A549 (cell line): ENCODE data around the gene MYO18B. TPM values are rescaled to one million over a fixed set of nuclear protein-coding genes. Genes with fewer than 3 reads are reported as not detected.

Experiments
- ATAC-seq, 2 experiments: fragments of 200-7000 bp in 1 of 2; fragments of >200 bp in 1 of 2; cut with Nextera tagmentation in 1 of 2; cut with Tn5 transposase in 1 of 2; 3 replicates each; pipeline versions ENCODE4 v1.8.0 to v1.9.1; 2018 to 2020; ENCODE audit warnings: mild to moderate bottlenecking in 1 of 2, moderate library complexity in 1 of 2
- CTCF ChIA-PET: fragments of 300-600 bp; sonication (Branson Sonifier 250); formaldehyde crosslinking; extraction: SDS; loops from one replicate; lab custom pipeline; 2021; ENCODE audit warnings: antibody characterized with exemption, inconsistent platforms; lab: Yijun Ruan, JAX
- POLR2A ChIA-PET: fragments of 350-600 bp; formaldehyde crosslinking; extraction: SDS; loops from one replicate; lab custom pipeline; 2021; ENCODE audit warnings: antibody characterized with exemption, inconsistent platforms; lab: Yijun Ruan, JAX
- DNase-seq, 2 experiments: peaks; one replicate each; pipeline versions ENCODE4 v3.0.0 to v3.0.0-alpha.2; 2011 to 2016; ENCODE audit warnings: low read depth in 1 of 2, low spot score in 1 of 2
- FAIRE-seq: peaks from 2 replicates; lab custom pipeline; 2011; peaks lifted over from hg19 to GRCh38; lab: Jason Lieb, UNC
- H3K27ac ChIP-seq, 2 experiments: fragments of >200 bp; sonication (Bioruptor Twin); formaldehyde crosslinking; 3 replicates each; pipeline ENCODE4 v1.5.1; 2016 to 2017
- H3K4me1 ChIP-seq: fragments of >200 bp; sonication (Bioruptor Twin); formaldehyde crosslinking; 3 replicates; pipeline ENCODE4 v1.6.1; 2016
- H3K4me2 ChIP-seq: fragments of >200 bp; sonication (Bioruptor Twin); formaldehyde crosslinking; 3 replicates; pipeline ENCODE4 v1.6.1; 2016
- H3K4me3 ChIP-seq: fragments of >200 bp; sonication (Bioruptor Twin); formaldehyde crosslinking; 3 replicates; pipeline ENCODE4 v1.5.1; 2016
- H3K9me3 ChIP-seq: fragments of >200 bp; sonication (Bioruptor Twin); formaldehyde crosslinking; 3 replicates; pipeline ENCODE4 v1.6.1; 2016
- CBX2 ChIP-seq: fragments of 200-600 bp; sonication (generic); IDR thresholded peaks from 2 replicates; pipeline ENCODE4 v1.6.1; 2016; ENCODE audit warnings: low read depth, mild to moderate bottlenecking, borderline replicate concordance
- CEBPB ChIP-seq, 2 experiments: fragments of >200 bp in 1 of 2; sonication (Bioruptor Twin) in 1 of 2; formaldehyde crosslinking in 1 of 2; IDR thresholded peaks; 2 replicates each; pipeline ENCODE4 v1.6.1; 2012 to 2016
- FOSL2 ChIP-seq, 2 experiments: fragments of 450-650 bp in 1 of 2; fragments of >200 bp in 1 of 2; sonication (Bioruptor Twin) in 1 of 2; formaldehyde crosslinking; IDR thresholded peaks; 2 replicates each; pipeline versions ENCODE4 v1.5.0 to v1.6.1; 2016 to 2020; ENCODE audit warnings: mild to moderate bottlenecking in 1 of 2, moderate library complexity in 1 of 2
- HOXB5 ChIP-seq: fragments of 250-450 bp; sonication (Bioruptor Pico); IDR thresholded peaks from 2 replicates; pipeline ENCODE4 v1.5.0; 2020; ENCODE audit warnings: mild to moderate bottlenecking, moderate library complexity
- JUNB ChIP-seq: fragments of >200 bp; sonication (Bioruptor Twin); formaldehyde crosslinking; IDR thresholded peaks from 2 replicates; pipeline ENCODE4 v1.6.1; 2016
- NFE2L2 ChIP-seq: fragments of 150-350 bp; conservative IDR thresholded peaks from 2 replicates; pipeline ENCODE4 v1.6.1; 2014; ENCODE audit warnings: low read length
- PHF8 ChIP-seq: fragments of 200-600 bp; sonication (generic); IDR thresholded peaks from 2 replicates; pipeline ENCODE4 v1.6.1; 2016; ENCODE audit warnings: low read depth, mild to moderate bottlenecking, antibody characterized with exemption, moderate library complexity, borderline replicate concordance
- RARB ChIP-seq: fragments of 250-450 bp; sonication (Bioruptor Pico); IDR thresholded peaks from 2 replicates; pipeline ENCODE4 v1.8.0; 2021; ENCODE audit warnings: mild to moderate bottlenecking, moderate library complexity
- RCOR1 ChIP-seq: fragments of 150-350 bp; IDR thresholded peaks from 2 replicates; pipeline ENCODE4 v1.6.1; 2014; ENCODE audit warnings: antibody characterized with exemption, low read length, low read depth
- RFX5 ChIP-seq: fragments of 450-650 bp; IDR thresholded peaks from 2 replicates; pipeline ENCODE4 v1.7.1; 2014; ENCODE audit warnings: antibody characterized with exemption, mild to moderate bottlenecking, moderate library complexity
- ZC3H11A ChIP-seq: fragments of 450-650 bp; IDR thresholded peaks from 2 replicates; pipeline ENCODE4 v1.6.1; 2014; ENCODE audit warnings: antibody characterized with exemption, mild to moderate bottlenecking
- ZFP36 ChIP-seq: fragments of 450-650 bp; IDR thresholded peaks from 2 replicates; pipeline ENCODE4 v1.6.1; 2014; ENCODE audit warnings: borderline replicate concordance; ENCODE audit not compliant: partially characterized antibody
- WGBS: methylation state at CpG from one replicate; pipeline ENCODE4 v1.1.6; 2017; ENCODE audit errors: missing lambda C conversion rate; 5-methylcytosine and 5-hydroxymethylcytosine counted together
- polyA plus RNA-seq, 4 experiments: library from polyadenylated mRNA; depleted of rRNA in 3 of 4; stranded (reverse); fragments of >200 nt; fragmentation: RNase III in 1 of 4; extraction: RNeasy Plus Mini Kit Qiagen cat#74134 plus additional on column Dnase treatment in 1 of 4; gene quantifications; 2 replicates in 3 of 4; 3 replicates in 1 of 4; pipeline ENCODE4 v1.2.3, GENCODE V29; 2011 to 2017
- TF ChIP-seq, protein P1 (sequence below): fragments of >200 bp; sonication (Bioruptor Twin); formaldehyde crosslinking; IDR thresholded peaks from 3 replicates; pipeline ENCODE4 v1.6.1; 2016
- TF ChIP-seq, protein P2 (sequence below): fragments of 200-600 bp; sonication (generic); IDR thresholded peaks from 2 replicates; pipeline ENCODE4 v1.6.1; 2016; ENCODE audit warnings: antibody characterized with exemption, mild to moderate bottlenecking, moderate library complexity
- TF ChIP-seq, protein P3 (sequence below): IDR thresholded peaks from 2 replicates; pipeline ENCODE4 v1.6.1; 2012
- TF ChIP-seq, protein P4 (sequence below): IDR thresholded peaks from 2 replicates; pipeline ENCODE4 v1.6.1; 2012; ENCODE audit warnings: low read depth, borderline replicate concordance
- TF ChIP-seq, protein P5 (sequence below): fragments of >200 bp; sonication (Bioruptor Twin); formaldehyde crosslinking; IDR thresholded peaks from 3 replicates; pipeline ENCODE4 v1.5.1; 2016
- TF ChIP-seq, protein P6 (sequence below): fragments of 250-450 bp; sonication (Bioruptor Pico); IDR thresholded peaks from 2 replicates; pipeline ENCODE4 v1.5.0; 2021; ENCODE audit warnings: mild to moderate bottlenecking, moderate library complexity, borderline replicate concordance

MYO18B gene
- polyA plus RNA-seq, 2 of the 4 experiments (the other 2 are of a cell fraction), result 0.01 TPM

DNA sequence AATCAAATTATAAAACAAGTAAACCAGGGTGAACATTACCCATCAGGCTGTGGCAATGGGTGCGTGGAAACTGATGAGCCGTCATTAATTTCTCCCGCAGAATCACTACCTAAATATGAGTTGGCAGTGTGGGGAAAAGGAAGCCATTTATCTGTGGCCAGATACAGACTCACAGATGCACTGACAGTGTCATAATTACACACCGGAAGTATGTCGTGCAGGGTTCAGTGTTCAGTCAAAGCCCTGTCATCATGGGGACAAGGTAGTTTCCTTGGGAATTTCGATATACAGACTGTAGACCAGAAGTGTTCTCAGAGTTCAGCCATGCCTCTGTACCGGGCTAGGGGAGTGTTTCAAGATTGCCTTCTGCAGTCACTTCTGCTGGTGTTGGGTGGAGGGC lies 308.1 kb downstream of the MYO18B start:
- TF ChIP-seq, protein P1, sequence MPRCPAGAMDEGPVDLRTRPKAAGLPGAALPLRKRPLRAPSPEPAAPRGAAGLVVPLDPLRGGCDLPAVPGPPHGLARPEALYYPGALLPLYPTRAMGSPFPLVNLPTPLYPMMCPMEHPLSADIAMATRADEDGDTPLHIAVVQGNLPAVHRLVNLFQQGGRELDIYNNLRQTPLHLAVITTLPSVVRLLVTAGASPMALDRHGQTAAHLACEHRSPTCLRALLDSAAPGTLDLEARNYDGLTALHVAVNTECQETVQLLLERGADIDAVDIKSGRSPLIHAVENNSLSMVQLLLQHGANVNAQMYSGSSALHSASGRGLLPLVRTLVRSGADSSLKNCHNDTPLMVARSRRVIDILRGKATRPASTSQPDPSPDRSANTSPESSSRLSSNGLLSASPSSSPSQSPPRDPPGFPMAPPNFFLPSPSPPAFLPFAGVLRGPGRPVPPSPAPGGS, result no peak
- TF ChIP-seq RFX5 (no peak), ZFP36 (no peak), RARB (CRISPR knock-in tag) (no peak)
- TF ChIP-seq, all 56 proteins: peak for 0
- 30% methylated on average over 7 of the region's 7 CpGs for WGBS
- Histone ChIP-seq H3K27ac (no peak overlapping the region), H3K4me1 (no peaks in the 10 kb centered on the region), H3K4me3 (no peak overlapping the region), H3K9me3 (no peaks in the 10 kb centered on the region), H3K4me2 (no peak overlapping the region)
- ATAC-seq (no peak), FAIRE-seq (no peak), DNase-seq (no peak)
- ChIA-PET POLR2A (no interaction called here), CTCF (no interaction called here)

DNA sequence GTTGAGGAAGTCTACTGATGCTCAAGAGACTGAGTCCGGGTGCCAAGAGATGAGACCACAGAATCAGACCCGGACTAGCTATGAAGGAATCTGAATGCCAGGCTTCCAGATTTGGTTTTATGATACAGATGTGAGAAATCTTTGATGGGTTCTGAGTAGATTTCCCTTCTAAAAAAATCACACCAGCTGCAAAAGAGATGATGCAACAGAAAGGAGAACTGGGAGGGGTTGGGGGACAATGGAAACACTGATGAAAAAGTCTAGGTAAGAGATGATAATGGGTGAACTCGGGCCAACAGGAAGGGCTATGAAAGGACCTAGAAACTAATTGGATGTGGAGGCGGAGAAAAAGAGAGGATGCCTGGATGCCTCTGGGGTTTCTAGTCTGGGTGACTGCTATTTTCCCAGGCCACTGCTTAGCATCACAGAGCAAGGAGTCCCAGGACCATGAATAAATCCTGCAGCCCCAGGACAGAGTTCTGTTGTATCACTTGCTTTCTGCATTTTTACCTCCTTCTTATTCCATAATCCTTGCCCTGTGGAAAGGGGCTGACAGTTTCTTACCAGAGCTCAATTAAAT lies 311.8 kb downstream of the MYO18B start:
- H3K4me1 ChIP-seq, result no peaks in the 10 kb centered on the region
- H3K9me3 ChIP-seq, result no peaks in the 10 kb centered on the region
- WGBS, result 5% methylated on average over 4 of the region's 4 CpGs
- ChIA-PET POLR2A (no interaction called here), CTCF (no interaction called here)
- no peak for ATAC-seq
- H3K4me3 ChIP-seq, result no peak overlapping the region
- H3K27ac ChIP-seq, result no peak overlapping the region
- no peak overlapping the region for H3K4me2 ChIP-seq
- TF ChIP-seq CEBPB (IDR thresholded peaks at IDR 0.05), result no peak
- TF ChIP-seq, protein P2, sequence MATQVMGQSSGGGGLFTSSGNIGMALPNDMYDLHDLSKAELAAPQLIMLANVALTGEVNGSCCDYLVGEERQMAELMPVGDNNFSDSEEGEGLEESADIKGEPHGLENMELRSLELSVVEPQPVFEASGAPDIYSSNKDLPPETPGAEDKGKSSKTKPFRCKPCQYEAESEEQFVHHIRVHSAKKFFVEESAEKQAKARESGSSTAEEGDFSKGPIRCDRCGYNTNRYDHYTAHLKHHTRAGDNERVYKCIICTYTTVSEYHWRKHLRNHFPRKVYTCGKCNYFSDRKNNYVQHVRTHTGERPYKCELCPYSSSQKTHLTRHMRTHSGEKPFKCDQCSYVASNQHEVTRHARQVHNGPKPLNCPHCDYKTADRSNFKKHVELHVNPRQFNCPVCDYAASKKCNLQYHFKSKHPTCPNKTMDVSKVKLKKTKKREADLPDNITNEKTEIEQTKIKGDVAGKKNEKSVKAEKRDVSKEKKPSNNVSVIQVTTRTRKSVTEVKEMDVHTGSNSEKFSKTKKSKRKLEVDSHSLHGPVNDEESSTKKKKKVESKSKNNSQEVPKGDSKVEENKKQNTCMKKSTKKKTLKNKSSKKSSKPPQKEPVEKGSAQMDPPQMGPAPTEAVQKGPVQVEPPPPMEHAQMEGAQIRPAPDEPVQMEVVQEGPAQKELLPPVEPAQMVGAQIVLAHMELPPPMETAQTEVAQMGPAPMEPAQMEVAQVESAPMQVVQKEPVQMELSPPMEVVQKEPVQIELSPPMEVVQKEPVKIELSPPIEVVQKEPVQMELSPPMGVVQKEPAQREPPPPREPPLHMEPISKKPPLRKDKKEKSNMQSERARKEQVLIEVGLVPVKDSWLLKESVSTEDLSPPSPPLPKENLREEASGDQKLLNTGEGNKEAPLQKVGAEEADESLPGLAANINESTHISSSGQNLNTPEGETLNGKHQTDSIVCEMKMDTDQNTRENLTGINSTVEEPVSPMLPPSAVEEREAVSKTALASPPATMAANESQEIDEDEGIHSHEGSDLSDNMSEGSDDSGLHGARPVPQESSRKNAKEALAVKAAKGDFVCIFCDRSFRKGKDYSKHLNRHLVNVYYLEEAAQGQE, result no peak
- TF ChIP-seq PHF8, result no peak
- TF ChIP-seq, protein P3, sequence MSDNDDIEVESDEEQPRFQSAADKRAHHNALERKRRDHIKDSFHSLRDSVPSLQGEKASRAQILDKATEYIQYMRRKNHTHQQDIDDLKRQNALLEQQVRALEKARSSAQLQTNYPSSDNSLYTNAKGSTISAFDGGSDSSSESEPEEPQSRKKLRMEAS, result no peak
- TF ChIP-seq, protein P4, sequence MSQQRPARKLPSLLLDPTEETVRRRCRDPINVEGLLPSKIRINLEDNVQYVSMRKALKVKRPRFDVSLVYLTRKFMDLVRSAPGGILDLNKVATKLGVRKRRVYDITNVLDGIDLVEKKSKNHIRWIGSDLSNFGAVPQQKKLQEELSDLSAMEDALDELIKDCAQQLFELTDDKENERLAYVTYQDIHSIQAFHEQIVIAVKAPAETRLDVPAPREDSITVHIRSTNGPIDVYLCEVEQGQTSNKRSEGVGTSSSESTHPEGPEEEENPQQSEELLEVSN, result no peak
- TF ChIP-seq RFX5, result no peak
- TF ChIP-seq JUNB, result no peak
- TF ChIP-seq, protein P5, sequence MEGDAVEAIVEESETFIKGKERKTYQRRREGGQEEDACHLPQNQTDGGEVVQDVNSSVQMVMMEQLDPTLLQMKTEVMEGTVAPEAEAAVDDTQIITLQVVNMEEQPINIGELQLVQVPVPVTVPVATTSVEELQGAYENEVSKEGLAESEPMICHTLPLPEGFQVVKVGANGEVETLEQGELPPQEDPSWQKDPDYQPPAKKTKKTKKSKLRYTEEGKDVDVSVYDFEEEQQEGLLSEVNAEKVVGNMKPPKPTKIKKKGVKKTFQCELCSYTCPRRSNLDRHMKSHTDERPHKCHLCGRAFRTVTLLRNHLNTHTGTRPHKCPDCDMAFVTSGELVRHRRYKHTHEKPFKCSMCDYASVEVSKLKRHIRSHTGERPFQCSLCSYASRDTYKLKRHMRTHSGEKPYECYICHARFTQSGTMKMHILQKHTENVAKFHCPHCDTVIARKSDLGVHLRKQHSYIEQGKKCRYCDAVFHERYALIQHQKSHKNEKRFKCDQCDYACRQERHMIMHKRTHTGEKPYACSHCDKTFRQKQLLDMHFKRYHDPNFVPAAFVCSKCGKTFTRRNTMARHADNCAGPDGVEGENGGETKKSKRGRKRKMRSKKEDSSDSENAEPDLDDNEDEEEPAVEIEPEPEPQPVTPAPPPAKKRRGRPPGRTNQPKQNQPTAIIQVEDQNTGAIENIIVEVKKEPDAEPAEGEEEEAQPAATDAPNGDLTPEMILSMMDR, result no peak
- no peak for TF ChIP-seq RCOR1
- no peak for TF ChIP-seq CBX2
- no peak for TF ChIP-seq FOSL2 (IDR thresholded peaks at IDR 0.05)
- no peak for TF ChIP-seq FOSL2 (CRISPR knock-in tag; IDR thresholded peaks at IDR 0.05)
- TF ChIP-seq NFE2L2, result no peak
- TF ChIP-seq, protein P6, sequence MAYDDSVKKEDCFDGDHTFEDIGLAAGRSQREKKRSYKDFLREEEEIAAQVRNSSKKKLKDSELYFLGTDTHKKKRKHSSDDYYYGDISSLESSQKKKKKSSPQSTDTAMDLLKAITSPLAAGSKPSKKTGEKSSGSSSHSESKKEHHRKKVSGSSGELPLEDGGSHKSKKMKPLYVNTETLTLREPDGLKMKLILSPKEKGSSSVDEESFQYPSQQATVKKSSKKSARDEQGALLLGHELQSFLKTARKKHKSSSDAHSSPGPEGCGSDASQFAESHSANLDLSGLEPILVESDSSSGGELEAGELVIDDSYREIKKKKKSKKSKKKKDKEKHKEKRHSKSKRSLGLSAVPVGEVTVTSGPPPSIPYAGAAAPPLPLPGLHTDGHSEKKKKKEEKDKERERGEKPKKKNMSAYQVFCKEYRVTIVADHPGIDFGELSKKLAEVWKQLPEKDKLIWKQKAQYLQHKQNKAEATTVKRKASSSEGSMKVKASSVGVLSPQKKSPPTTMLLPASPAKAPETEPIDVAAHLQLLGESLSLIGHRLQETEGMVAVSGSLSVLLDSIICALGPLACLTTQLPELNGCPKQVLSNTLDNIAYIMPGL (CRISPR knock-in tag), result no peak
- no peak for TF ChIP-seq ZC3H11A
- TF ChIP-seq HOXB5 (CRISPR knock-in tag), result no peak
- no peak for DNase-seq
- no peak for FAIRE-seq
